ENCODE measurements around the gene ZNF74. TPM values are rescaled to one million over a fixed set of nuclear protein-coding genes. Genes with fewer than 3 reads are reported as not detected.
A peak's percentile ranks its signal among the peaks of the same experiment; 100 is the strongest.
"Not testable (repeated sequence)": the region's sequence is repeated elsewhere in the genome, so short reads cannot be mapped to it uniquely, and the experiment has no call there.

ZNF74 gene
- 1 to 10 TPM; 3.2 to 8.8 (median 5.9) TPM for total RNA-seq

GRCh38 chr22:20393705-20394476, at the start of gene ZNF74:
TSS of gene ZNF74 (plus strand) at chr22:20394151. CDS start at chr22:20394629, 478 bp downstream.
- ATAC-seq (ENCODE audit: low FRiP score) (peak; percentile 86), DNase-seq (ENCODE audit: low spot score) (peak; percentile 55)
- no peak for TF ChIP-seq CTCF (IDR thresholded peaks at IDR 0.05)

GRCh38 chr22:20346553-20346952, 47.4 kb upstream of the ZNF74 start:
- not testable (repeated sequence) for DNase-seq (ENCODE audit: low spot score); ATAC-seq (ENCODE audit: low FRiP score)

- DNase-seq (ENCODE audit: low spot score); ATAC-seq (ENCODE audit: low FRiP score): not testable (repeated sequence)
These were observed 41.4 kb upstream of the ZNF74 start for GRCh38 chr22:20352536-20352935.

GRCh38 chr22:20354238-20354975, 39.5 kb upstream of the ZNF74 start:
- DNase-seq (ENCODE audit: low spot score) = no peak
- TF ChIP-seq CTCF (IDR thresholded peaks at IDR 0.05) = no peak
- ATAC-seq (ENCODE audit: low FRiP score) = no peak

- ATAC-seq (ENCODE audit: low FRiP score); DNase-seq (ENCODE audit: low spot score): not testable (repeated sequence)
These were observed 37.9 kb upstream of the ZNF74 start for GRCh38 chr22:20355939-20356636.

GRCh38 chr22:20356906-20357305, 37.0 kb upstream of the ZNF74 start:
- not testable (repeated sequence) for ATAC-seq (ENCODE audit: low FRiP score); DNase-seq (ENCODE audit: low spot score)

- DNase-seq (ENCODE audit: low spot score); ATAC-seq (ENCODE audit: low FRiP score): not testable (repeated sequence)
These were observed 36.0 kb upstream of the ZNF74 start for GRCh38 chr22:20357967-20358366.

GRCh38 chr22:20358503-20359239, 35.3 kb upstream of the ZNF74 start:
- DNase-seq (ENCODE audit: low spot score); ATAC-seq (ENCODE audit: low FRiP score): not testable (repeated sequence)

- not testable (repeated sequence) for ATAC-seq (ENCODE audit: low FRiP score); DNase-seq (ENCODE audit: low spot score)
These were observed 33.7 kb upstream of the ZNF74 start for GRCh38 chr22:20360261-20360660.

- ATAC-seq (ENCODE audit: low FRiP score); DNase-seq (ENCODE audit: low spot score): not testable (repeated sequence)
These were observed 32.8 kb upstream of the ZNF74 start for GRCh38 chr22:20360866-20361751.

GRCh38 chr22:20361752-20362229, 32.2 kb upstream of the ZNF74 start:
- DNase-seq (ENCODE audit: low spot score); ATAC-seq (ENCODE audit: low FRiP score): not testable (repeated sequence)

GRCh38 chr22:20362403-20362802, 31.5 kb upstream of the ZNF74 start:
- ATAC-seq (ENCODE audit: low FRiP score); DNase-seq (ENCODE audit: low spot score): not testable (repeated sequence)

GRCh38 chr22:20364335-20365260, 29.4 kb upstream of the ZNF74 start:
- DNase-seq (ENCODE audit: low spot score); ATAC-seq (ENCODE audit: low FRiP score): not testable (repeated sequence)

GRCh38 chr22:20366841-20367240, 27.1 kb upstream of the ZNF74 start:
- not testable (repeated sequence) for DNase-seq (ENCODE audit: low spot score); ATAC-seq (ENCODE audit: low FRiP score)

Measured in omental fat pad (tissue), 4 donors.